HS-27A (cell line): Measurements from ENCODE around the gene TUBGCP3.
A peak's percentile ranks its signal among the peaks of the same experiment; 100 is the strongest.

Experiments used
- DNase-seq: peaks from one replicate; pipeline ENCODE4 v3.0.0-alpha.2; 2012; ENCODE audit warnings: low read depth, missing footprints

The TUBGCP3 gene

DNA sequence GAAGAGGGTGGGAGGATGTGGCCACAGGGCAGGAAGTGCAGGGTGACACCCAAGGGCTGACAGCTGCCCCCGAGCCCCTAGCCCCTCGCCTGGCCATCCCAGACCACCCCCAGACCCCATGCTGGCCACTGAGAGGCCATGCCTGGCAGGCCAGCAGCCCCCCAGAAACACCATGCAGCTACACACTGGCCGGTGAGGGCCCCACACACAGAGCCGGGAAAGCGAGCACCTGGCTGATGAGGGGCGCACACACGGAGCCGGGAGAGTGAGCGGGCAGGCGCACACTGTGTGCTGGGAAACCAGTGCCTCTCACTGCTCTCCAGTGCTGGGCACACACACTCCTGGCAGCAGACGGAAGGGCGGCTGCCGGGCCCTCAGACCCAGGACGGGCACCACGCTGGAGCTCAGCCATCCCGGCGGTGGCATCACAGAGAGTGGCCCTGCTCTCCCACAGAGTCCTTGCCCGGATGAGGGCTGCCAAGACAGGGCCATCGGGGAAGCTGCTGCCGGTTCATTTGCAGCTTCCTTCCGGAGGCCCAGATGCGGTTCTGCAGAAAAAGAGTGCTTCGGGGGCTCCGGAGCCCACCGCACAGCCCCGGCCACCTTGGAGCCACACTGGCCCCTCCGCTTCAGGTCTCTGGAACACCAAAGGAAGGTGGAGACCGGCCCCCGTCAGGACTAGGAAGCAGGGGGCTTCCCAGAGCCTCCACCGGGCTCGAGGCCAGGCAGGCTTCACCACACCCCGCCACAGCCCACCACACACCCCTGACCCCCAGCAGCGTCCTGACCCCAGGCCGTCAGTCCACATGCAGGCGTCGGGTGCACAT is 135.4 kb downstream of the TUBGCP3 start:
- DNase-seq: no peak

DNA sequence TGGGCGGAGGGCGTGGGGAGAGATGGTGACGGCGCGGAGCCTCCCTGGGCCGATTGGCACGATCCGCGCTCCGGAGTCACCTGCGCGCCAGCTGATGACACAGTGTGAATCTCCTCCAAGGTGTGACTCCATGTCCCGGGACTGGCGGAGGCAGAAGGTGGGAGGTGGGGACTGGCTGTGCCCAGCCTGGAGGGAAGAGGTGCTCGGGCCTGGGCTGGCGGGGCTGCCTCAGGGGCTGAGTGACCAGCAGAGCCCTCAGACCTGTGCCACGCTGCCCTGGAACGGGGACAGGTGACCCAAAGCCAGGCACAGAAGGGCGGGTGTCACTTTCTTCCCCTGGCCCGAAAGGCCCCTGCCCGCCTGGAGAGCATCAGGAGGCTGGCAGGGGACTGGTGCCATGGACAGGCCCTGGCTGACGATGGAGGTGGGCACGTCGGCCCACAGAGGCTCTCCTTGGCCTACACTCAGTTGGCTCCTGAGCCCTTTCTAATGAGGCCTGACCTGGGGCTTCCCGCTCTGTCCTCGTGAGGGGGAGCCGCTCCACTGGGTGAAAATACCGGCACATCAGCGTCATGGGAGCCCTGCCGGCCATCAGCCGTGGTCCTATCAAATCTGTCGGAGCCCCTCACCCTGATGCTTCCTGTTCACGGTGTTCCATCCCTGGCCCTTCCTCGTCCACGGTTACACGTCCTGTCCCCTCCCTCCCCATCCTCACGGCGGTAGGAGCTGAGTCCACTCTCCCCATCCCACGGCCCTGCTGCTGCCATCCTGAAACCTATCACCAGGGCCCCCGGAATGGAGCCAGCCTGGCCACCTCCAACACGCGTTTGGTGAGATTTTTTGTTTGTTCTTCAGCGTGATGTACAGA is 136.2 kb downstream of the TUBGCP3 start:
- DNase-seq: no peak

DNA sequence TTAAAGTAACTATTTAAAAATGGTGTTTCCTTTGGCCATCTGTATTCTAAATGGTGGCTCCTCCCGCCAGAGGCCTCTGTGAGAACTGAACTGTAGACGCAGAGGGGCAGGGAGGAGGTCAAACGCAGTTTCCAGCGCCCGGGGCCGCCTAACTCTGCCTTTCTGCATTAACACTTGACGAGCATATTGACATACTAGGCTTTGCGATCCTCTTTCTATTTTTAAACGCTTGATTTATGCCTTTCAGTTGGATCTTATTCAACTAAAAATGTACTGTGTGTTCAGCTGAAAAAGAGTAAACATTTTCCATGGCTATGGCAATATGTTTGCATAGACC is 137.1 kb downstream of the TUBGCP3 start:
- no peak for DNase-seq

DNA sequence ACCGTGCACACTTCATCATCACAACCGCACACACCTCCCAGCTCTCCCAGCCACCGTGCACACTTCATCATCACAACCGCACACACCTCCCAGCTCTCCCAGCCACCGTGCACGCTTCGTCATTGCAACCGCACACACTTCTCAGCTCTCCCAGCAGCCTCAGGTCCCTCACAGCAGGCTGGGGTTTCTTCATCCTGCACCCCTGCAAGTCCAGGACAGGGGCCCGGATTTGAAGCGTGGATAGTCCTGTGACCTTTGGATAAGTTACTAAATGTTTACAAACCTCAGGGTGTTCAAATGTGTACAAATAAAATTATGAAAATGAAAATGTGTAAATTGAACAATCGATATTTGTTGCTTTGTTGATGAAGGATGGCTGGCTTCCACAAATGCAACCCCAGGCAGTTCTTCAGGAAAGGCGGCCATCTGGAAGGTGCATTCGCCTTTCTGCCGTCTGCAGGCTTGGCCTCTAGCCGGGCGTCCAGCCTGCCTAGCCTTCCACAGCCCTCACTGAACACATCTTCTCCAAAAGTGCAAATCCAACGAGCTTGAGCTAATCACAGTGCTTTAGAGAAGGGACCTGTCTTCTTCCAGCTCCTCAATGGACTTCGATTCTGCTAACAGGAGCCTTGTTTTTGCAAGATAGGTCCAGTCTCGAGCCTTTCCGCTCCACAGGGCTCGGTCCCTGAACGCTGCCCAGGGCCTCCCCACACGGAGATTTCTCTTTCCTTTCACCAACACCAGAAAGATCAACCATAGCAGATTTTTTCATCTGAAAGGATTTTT is 137.6 kb downstream of the TUBGCP3 start:
- no peak for DNase-seq

DNA sequence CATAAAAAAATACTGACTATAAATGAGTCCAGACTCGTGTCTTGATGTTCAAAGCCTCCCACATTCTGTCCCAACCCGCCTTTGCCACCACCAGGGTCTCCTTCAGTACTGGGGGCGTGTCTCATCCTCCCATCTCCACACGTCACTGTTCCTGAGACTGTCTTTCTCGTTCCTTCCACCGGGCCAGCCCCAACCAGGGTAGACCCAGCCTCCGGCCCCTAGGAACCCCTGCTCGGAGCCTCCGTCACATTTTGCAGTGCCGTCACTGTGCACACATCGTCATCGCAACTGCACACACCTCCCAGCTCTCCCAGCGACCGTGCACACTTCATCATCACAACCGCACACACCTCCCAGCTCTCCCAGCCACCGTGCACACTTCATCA is 138.4 kb downstream of the TUBGCP3 start:
- DNase-seq: no peak

DNA sequence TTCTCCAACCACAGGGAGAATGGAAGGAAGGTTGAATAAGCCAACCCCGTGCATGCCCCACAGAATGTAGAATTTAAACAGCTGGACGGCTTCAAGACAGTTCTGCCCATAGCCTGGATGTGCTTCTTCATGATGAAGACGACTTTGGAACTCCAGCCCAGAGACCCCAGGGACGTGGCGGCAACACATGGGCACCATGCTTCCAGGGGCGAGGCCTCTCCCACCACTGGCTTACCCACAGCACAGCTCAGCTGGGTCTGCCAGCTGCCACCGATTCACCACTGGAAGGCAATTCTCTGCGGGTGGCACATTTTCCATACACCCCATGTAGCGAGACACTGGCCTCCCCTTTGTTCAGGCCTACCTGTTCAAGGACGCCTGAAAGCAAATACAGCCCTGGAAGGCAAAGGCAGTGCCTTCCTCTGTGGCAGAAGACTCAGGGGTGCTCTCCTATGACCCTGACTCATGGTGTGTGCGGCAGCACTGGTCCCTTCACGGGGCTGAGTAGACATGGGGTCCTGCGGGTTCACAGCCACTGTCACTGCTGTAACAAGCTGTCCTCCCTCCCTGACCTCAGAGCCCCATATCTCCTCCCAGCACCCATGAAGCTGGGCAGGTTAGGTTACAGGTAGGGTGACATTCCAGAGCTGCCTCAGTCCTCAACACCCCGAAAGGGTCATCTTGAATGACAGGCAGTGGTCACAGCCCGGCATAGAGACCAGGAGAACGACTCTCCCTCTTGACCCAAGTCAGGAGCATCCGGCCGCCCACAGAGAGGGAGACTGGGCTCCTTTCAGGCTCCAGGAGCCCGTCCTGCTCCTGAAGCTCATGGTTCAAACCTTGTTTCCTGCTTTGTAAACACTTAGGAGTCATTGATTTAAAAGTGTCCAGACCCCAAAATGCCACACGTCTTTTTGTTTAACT is 139.1 kb downstream of the TUBGCP3 start:
- no peak for DNase-seq

DNA sequence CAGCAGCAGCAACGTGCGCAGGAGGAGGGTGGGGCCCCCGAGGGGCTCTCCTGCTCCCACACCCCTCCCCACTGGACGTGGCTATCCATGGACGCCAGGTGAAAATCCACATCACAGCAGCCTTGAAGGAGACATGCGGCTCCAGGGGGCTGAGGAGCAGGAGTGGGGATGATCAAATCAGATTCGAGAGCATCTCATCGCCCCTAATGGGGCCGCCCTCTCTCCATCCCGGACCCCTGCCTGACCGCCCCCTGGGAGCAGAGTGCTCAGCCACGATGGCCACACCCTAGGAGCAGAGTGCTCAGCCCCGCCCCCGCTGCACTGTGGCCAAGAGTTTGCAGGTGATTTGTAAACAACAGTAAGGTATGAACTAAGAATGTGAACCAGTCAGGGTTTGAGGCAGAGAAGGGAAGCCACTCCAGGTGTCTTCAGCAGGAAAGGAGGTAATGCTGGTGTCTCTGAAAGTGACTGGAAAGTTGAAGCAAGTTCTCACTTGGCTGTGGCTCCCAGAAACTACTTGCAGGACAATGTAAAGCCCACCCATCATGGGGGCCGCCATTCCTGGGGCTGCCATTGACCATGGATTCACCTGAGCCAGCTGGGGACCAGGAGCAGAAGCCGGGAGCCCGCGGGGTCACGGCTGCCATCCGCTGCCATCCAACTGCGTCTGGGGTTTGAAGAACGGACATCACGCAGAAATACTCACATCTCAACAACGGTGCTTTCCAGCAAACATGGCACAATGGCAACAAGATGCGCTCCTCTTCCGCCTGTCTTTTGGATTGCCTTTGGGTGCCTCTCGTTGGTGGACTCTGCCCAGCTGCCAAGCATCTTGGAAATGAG is 140.0 kb downstream of the TUBGCP3 start:
- DNase-seq: no peak

DNA sequence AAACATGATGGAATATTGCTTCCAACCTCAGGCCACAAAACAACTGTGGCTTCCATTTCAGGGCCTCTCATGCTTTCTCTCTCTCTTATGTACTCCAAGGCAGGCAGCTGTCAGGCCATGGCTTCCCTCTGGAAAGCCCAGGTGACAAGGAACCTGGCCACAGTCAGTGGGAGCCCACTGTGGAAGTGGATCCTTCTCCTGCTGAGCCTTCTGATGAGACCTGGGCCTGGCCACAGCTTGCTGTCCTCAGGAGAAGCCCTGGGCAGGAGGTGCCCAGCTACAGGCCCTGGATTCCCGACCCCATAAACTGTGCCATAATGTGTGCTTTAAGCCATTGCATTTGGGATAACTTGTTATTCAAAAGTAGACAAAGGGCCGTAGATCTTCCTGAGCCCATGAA is 140.6 kb downstream of the TUBGCP3 start:
- no peak for DNase-seq

DNA sequence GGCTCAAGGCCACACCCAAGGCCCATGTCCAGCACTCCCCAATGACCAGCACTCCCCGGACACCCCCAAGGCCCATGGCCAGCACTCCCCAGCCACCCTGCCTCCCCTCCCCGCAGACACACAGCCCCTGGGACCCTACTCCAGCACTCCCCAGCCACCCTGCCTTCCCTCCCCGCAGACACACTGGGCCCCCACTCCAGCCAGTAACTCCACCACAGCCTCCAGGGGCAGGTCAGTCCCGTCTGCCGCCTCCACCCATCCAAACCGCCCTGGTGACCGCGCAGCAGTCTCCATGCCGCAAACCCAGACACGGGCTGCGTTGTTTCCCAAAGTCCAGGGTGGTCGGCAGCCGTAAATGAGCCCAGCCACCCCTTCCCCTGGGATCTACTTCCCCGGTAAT is 141.1 kb downstream of the TUBGCP3 start:
- no peak for DNase-seq

DNA sequence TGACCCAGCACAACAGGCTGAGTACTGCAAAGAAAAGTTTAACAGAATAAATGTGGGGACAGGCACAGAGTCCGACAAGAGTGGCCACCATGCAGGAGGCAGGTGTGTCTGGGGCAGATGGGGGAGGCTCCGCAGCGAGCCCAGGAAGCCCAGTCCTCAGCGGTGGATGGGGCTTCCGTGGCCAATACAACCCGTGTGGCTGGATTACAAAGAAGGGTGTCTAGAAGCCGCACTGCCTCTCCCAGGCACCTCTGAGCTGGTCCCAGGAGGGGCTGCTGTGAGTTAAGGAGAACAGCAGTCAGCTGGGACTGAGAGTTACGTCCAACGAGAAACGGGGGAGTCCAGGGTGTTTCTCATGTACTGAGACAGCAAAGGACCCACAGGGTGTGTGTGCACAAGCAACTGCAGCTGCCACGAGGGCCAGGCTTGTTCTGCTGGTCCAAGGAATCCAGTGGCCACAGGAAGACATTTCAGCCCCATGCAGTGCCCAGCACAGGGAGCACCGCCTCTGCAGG is 141.5 kb downstream of the TUBGCP3 start:
- DNase-seq: no peak

DNA sequence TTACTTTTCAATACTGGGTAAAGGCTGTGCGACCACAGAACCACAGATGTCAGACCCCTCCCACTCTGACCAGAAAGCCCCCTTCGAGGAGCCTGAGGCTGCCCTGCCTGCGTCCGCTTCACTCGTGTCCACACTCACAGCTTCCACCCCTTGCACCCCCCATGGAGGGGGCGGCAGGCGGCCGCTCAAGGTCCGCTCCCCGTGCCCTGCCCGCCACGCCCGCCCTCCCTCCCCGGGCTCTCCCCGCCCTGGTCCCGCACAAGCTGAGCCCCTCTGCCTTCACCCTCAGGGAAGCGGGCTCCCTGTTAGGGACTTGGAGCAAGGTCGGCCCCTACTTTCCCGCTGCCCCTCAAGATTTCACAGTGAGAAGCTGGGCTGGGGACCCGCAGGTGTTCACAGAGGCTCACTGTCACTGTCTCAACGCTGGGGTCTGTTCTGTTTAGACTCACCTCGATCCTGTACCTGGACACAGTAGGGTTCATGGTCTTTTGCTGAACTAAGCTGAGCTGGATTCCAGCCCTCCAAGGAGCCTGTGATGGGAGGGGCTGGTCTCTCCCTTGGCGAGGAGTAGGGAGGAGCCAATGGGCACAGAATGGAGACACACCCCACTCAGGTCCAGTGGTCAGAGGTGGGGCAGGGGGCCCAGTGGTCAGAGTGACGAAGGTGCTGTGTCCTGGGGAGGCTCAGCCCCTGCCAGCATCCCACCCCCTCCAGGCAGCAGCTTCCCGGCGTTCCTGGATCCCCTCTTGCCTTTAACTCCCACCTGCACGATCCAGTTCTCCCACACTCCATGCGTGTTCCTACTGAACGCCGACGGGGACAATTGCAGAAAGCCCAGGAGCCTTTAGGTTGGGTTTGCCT is 142.3 kb downstream of the TUBGCP3 start:
- no peak for DNase-seq

DNA sequence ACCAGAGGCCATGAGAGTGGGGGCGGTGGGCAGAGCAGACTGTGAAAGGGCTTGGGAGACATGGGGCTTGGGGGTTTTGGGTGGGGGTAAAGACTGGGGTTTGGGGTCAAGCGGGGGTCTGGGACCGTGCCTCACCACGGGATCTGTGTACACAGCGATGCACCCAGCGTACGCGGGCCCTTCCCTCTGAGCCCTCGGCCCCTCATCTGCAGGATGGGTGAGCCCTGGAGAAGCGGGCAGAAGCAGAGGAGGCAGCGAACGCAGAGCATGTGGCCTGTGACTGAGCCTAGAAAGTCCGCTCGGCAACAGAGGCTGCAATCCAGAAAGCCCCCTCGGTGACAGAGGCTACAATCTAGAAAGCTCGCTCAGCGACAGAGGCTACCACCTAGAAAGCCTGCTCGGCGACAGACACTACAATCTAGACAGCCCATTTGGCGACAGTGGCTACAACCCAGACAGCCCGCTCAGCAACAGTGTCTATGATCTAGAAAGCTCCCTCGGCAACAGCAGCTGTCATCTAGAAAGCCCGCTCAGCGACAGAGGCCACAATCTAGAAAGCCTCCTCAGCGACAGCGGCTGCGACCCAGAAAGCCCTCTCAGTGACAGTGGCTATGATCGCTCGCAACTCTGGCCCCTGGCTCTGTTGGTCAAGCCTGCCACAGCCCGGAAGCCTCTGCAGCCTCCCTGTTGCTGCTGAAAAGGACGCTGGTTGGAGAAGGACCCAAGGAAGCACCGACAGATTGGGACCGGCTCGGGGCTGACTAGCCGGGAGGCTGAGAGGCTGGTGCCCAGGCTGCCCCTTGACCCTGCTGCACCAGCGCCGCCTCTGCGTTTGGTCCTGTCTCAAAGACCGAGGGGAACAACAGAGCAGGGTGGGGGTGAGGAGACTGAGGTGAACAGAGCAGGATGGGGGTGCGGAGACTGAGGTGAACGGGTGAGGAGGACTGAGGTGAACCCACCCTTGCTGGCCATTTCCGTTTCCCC is 143.2 kb downstream of the TUBGCP3 start:
- no peak for DNase-seq

DNA sequence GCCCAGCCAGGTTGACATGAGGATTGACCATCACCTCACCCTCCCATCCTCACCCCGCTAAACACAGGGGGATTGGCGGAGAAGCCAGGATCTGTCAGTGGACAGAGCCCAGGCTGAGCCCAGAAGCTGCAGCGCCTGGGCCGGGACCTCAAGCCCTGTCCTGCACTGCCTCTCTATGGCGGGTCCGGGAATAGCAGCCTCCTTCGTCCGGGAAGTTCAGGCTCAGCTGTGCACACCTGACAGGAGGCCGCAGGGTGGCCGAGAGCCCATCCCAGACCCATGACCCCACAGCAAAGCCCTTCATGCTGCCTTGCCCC is 144.0 kb downstream of the TUBGCP3 start:
- peak; percentile 2 for DNase-seq

DNA sequence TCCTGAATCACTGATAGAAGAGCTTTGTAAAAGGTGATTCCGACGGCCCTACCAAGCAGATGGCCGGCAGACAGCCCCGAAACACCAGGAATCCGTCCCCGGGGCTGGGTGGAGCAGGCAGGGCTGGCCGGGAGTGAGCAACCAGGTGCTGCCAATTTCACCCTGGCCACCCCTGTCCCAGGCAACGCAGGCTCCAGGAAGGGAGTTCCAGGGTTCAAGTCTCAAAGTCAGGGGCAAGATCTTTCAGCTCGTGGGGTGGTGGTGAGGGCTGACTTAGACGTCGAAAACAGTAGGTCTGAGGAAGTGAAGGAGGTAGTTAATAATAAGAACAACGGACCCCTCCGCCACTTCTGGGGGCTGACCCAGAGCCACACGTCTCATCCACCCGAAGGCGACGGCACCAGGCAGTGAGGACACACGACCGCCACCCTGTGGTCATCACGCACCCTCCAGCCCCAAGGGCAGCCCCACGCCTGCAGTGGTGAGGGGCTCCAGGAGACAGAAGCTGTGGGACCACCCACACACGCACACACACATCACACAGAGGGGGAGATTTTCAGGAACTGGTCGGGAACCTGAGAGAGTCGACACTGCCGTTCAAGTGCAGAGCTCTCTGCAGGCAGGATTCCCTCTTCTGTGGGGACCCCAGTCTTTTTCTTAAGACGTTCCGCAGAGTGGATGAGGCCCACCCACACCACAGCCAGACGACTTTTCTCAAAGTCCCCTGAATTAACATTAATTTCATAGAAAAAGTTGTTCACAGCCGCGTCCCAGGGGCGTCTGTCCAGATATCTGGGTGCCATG is 144.6 kb downstream of the TUBGCP3 start:
- no peak for DNase-seq

DNA sequence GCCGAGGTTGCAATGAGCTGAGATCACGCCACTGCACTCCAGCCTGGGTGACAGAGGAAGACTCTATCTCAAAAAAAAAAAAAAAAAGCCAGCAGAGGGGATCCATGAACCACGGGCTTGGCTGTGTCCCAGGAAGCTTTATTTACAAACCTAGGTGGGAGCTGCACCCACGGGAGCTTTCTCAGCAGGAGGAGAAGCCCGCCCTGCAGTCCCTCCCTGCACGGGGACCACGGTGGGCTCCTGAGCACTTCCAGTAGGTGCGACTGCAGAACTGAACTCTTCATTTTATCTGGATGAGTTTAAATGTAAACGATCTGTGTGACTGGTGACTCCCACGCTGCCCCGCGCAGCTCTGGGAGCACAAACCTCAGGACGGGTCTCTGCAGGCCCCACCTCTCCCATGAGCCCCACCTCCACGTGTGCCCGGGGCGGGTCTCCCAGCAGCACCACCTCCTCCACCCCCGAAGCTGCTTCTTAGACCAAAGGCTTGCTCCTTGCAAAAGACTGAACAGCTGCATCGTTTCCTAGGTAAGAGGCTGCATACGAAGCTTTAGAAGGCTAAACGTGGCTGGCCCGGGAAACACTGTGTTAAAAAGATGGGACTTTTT is 145.4 kb downstream of the TUBGCP3 start:
- DNase-seq: no peak

DNA sequence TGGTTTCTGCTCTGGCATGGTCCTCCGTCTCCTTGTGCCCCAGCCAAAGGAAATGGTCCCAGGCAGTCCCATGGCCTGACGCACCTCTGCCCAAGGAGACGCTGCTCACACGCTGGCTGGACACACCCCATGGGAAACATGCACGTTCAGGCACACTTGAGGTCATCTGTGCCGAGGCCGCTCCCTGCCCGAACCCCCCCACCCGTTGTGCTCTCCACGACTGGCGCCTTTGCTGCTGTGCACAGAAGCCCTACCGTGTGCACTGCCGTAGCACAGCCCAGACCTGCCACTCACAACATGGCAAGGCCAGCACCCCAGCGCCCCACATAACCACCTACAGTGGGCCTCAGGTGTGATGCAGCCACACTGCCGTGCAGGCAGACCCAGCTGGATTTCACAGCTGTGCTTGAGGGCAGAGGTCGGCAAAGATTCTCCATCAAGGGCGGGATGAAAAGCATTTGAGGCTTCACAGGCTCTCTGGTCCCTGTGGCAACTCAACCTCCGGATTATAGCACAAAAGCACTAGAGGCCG is 146.1 kb downstream of the TUBGCP3 start:
- DNase-seq: no peak

DNA sequence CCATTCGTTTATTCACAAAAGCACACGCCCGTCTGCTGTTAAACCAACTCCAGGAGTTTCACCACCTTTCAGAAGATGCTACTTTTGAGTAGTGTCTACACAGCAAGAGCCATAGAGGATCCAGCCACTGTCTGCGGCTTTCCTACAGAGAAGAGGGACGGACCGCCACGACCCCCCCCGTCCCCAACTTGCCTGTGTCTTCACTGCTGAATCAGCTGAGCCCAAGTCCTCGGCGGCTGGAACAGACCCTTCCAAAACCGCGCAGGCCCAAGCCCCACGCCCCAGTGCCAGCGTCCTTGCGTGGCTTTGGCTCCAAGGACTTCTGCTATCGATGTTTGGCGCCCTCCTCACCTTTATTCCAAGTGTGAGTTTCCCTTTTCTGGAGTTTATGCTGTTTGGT is 146.7 kb downstream of the TUBGCP3 start:
- no peak for DNase-seq
